Subcutaneous adipose tissue (tissue), 4 donors: ENCODE results near the gene HEG1. TPM values are rescaled to one million over a fixed set of nuclear protein-coding genes. Genes with fewer than 3 reads are reported as not detected.

ENCODE experiments used
- CTCF ChIP-seq: fragments of 450-650 bp; IDR thresholded peaks from one replicate; pipeline ENCODE4 v1.5.1; 2016; ENCODE audit warnings: low read depth, mild to moderate bottlenecking, control low read depth, antibody characterized with exemption, moderate library complexity
- total RNA-seq, 4 donors: library from RNA; depleted of rRNA; stranded (reverse); fragments of >200 nt; gene quantifications; one replicate each; pipeline ENCODE4 v1.1.0, GENCODE V29; 2016

HEG1 gene
- total RNA-seq, 4 donors from 2014 or later, result 26.7 to 72.5 (median 36.2) TPM

GRCh38 chr3:125069452-125069851 lies 13.7 kb upstream of the HEG1 start:
- no peak for TF ChIP-seq CTCF

DNA sequence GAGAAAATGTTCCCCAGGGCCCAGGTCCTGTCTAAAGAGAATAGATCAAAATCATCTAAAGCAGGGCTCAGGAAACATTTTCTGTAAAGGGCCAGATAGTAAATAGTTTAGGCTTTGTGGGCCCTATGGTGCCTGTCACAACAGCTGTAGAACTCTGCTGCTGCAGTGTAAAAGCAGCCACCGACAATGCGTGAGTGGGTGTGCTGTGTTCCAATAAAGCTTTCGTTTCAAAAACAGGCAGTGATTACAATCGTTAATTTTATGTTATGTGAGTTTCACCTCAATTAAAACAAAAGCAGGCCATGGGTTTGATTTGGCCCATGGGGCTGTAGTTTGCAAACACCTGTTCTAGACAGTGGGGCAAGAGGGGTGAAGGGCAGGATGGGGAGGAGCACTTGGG lies 12.5 kb upstream of the HEG1 start:
- no peak for TF ChIP-seq CTCF

GRCh38 chr3:125067225-125067624 lies 11.4 kb upstream of the HEG1 start:
- TF ChIP-seq CTCF, result no peak

DNA sequence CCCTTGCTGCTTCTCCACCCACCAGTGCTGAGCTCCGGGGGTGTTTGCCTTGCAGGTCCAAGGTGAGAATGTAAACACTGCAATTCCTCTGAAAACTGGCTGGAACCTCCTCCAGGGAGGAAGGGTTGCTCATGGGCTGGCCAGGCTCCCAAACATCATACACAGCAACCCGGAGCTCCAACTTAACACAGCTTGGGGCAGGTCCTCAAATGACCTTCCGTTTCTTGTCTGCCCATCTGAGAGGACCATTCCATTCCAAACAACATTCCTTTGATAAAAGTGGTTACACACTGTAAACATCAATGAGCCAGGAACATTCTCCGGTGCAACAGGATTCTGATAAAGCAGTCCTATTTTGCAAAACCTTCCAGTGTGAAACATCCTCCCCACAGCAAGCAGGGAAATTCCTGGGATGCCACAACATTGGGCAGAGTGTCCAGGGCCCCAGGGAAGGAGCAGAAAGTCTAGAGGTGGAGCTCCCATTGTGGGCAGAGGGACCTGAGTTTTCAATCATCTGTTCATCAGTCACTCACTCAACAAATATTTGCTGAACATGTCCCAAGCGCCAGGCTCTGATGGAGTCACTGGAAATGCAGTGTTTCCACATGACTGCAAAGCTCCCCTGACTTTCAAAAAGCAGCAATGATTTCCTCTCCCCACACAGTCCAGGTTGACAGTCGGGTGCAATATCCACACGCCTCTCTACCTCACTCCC lies 7.3 kb upstream of the HEG1 start:
- no peak for TF ChIP-seq CTCF

DNA sequence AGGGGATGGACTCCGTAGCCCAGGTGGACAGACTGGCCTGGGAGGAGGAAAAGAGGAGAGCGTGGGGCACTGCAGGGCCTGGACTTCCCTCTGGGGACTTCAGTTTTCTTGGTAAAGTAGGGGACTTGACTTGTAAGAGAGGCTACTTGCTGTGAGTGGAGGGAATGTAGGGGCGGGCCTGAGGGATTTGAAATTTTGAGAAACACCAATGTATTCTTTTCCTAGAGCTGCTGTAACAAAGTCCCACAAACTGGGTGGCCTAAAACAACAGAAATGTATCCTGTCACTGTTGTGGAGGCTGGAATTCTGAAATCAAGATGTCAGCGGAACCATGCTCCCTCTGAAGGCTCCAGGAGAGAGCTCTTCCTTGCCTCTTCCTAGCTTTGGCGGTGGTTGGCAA lies 5.8 kb upstream of the HEG1 start:
- TF ChIP-seq CTCF, result no peak

DNA sequence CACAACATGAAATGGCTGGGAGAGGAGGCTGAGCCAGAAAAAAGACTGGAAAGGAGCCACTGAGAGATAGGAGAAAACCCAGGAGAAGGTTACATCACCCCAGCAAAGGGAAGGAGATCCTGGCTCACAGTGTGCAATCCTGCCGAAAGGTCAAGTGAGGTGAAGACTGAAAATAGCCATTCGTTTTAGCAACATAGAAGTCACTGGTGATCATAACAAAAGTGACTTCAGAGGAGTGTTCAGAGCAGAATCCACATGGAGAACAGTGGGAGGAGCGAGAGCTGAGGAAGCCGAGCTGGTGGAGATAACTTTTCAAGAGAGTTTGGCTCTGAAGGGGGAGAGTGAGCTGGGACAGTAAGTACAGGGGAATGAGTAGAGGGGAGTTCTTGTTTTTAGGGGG lies 5.4 kb upstream of the HEG1 start:
- TF ChIP-seq CTCF, result no peak

- no peak for TF ChIP-seq CTCF
Observed at GRCh38 chr3:125059488-125060245, 3.9 kb upstream of the HEG1 start.
